ENCODE measurements around the gene C6orf47.

C6orf47 gene

DNA sequence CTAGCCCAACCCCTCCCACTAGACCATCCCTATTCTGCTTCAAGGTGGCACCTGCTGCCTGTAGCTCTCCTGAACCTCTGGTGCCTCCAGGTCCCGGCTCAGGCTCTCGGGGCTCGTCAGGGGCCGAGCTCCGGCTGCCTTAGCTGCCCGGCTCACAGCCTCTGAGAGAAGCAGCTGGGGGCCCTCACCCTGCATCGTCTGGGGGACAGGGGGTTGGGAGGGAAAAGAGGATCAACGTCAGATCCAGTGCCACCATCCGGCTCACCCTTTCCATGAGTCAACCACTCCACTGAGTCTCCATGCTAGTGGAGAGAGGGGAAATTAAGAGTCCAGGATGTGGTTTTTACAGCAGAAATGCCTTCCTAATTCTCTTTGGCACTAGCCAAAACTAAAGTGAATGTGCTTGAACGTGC lies 21.1 kb downstream of the C6orf47 start:
- H3K27ac ChIP-seq (ENCODE audit: low read length) = no peak overlapping the region
- H3K27me3 ChIP-seq (replicated peaks; ENCODE audit: insufficient read depth, low read length) = no peaks in the 10 kb centered on the region
- H3K4me3 ChIP-seq (ENCODE audit: low read length) = no peak overlapping the region
- H3K9me3 ChIP-seq (replicated peaks; ENCODE audit: insufficient read depth, low read length) = no peaks in the 10 kb centered on the region
- H3K9me2 ChIP-seq (replicated peaks; ENCODE audit: insufficient read depth, low read length) = no peaks in the 10 kb centered on the region
- peaks cover 34% of the 10 kb centered on the region for H3F3A ChIP-seq (ENCODE audit: insufficient read depth, low read length)
- no peak overlapping the region for H3K4me2 ChIP-seq (ENCODE audit: low read depth, low read length)
- no peak for DNase-seq
- H3K79me2 ChIP-seq (ENCODE audit: low read length) = no peaks in the 10 kb centered on the region
- no peak overlapping the region for H3K9ac ChIP-seq (ENCODE audit: low read length)
- H4K20me1 ChIP-seq (ENCODE audit: insufficient read depth, low read length) = no peaks in the 10 kb centered on the region
- no peaks in the 10 kb centered on the region for H3K4me1 ChIP-seq (ENCODE audit: low read length)
- H2AFZ ChIP-seq (ENCODE audit: low read length) = no peak overlapping the region
- TF ChIP-seq, protein P1, sequence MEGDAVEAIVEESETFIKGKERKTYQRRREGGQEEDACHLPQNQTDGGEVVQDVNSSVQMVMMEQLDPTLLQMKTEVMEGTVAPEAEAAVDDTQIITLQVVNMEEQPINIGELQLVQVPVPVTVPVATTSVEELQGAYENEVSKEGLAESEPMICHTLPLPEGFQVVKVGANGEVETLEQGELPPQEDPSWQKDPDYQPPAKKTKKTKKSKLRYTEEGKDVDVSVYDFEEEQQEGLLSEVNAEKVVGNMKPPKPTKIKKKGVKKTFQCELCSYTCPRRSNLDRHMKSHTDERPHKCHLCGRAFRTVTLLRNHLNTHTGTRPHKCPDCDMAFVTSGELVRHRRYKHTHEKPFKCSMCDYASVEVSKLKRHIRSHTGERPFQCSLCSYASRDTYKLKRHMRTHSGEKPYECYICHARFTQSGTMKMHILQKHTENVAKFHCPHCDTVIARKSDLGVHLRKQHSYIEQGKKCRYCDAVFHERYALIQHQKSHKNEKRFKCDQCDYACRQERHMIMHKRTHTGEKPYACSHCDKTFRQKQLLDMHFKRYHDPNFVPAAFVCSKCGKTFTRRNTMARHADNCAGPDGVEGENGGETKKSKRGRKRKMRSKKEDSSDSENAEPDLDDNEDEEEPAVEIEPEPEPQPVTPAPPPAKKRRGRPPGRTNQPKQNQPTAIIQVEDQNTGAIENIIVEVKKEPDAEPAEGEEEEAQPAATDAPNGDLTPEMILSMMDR (IDR thresholded peaks at IDR 0.05; ENCODE audit: low read length) = no peak
- TF ChIP-seq EZH2phosphoT487 (IDR thresholded peaks at IDR 0.05; ENCODE audit: low read length) (no peak), EZH2 (optimal IDR thresholded peaks at IDR 0.05; ENCODE audit: low read depth, low read length) (no peak)
- no peaks in the 10 kb centered on the region for H3K36me3 ChIP-seq (replicated peaks; ENCODE audit: insufficient read depth, low read length)

DNA sequence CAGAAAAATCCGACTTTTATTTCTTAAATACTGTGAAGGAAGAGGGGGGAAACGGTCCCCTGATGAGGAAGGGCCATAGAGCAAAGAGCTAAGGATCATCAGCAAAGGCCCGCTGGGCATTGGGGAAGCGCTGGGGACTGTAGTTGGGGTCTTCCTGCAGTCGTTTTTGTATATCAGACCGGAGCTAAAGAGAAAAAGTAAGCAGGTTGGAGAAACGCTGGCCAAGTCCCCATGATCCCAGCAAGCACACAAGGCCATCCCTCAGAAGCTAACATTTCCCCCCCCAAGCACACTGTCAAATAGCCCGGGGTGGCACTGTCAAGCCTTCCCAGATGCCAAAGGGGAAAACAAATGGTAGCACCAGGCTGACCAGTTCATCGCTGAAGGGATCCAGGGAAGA lies 21.5 kb downstream of the C6orf47 start:
- no peak overlapping the region for H2AFZ ChIP-seq (ENCODE audit: low read length)
- no peak overlapping the region for H3K4me2 ChIP-seq (ENCODE audit: low read depth, low read length)
- no peaks in the 10 kb centered on the region for H3K36me3 ChIP-seq (replicated peaks; ENCODE audit: insufficient read depth, low read length)
- H3K4me1 ChIP-seq (ENCODE audit: low read length) = no peaks in the 10 kb centered on the region
- H3K27me3 ChIP-seq (replicated peaks; ENCODE audit: insufficient read depth, low read length) = no peaks in the 10 kb centered on the region
- DNase-seq = no peak
- no peaks in the 10 kb centered on the region for H3K9me2 ChIP-seq (replicated peaks; ENCODE audit: insufficient read depth, low read length)
- H4K20me1 ChIP-seq (ENCODE audit: insufficient read depth, low read length) = no peaks in the 10 kb centered on the region
- H3K9ac ChIP-seq (ENCODE audit: low read length) = no peak overlapping the region
- H3K4me3 ChIP-seq (ENCODE audit: low read length) = no peak overlapping the region
- H3K9me3 ChIP-seq (replicated peaks; ENCODE audit: insufficient read depth, low read length) = no peaks in the 10 kb centered on the region
- no peak overlapping the region for H3K27ac ChIP-seq (ENCODE audit: low read length)
- no peaks in the 10 kb centered on the region for H3K79me2 ChIP-seq (ENCODE audit: low read length)
- no peak for TF ChIP-seq EZH2 (optimal IDR thresholded peaks at IDR 0.05; ENCODE audit: low read depth, low read length)
- TF ChIP-seq EZH2phosphoT487 (IDR thresholded peaks at IDR 0.05; ENCODE audit: low read length) = no peak
- TF ChIP-seq, protein P1 (IDR thresholded peaks at IDR 0.05; ENCODE audit: low read length) = no peak
- peaks cover 34% of the 10 kb centered on the region for H3F3A ChIP-seq (ENCODE audit: insufficient read depth, low read length)

DNA sequence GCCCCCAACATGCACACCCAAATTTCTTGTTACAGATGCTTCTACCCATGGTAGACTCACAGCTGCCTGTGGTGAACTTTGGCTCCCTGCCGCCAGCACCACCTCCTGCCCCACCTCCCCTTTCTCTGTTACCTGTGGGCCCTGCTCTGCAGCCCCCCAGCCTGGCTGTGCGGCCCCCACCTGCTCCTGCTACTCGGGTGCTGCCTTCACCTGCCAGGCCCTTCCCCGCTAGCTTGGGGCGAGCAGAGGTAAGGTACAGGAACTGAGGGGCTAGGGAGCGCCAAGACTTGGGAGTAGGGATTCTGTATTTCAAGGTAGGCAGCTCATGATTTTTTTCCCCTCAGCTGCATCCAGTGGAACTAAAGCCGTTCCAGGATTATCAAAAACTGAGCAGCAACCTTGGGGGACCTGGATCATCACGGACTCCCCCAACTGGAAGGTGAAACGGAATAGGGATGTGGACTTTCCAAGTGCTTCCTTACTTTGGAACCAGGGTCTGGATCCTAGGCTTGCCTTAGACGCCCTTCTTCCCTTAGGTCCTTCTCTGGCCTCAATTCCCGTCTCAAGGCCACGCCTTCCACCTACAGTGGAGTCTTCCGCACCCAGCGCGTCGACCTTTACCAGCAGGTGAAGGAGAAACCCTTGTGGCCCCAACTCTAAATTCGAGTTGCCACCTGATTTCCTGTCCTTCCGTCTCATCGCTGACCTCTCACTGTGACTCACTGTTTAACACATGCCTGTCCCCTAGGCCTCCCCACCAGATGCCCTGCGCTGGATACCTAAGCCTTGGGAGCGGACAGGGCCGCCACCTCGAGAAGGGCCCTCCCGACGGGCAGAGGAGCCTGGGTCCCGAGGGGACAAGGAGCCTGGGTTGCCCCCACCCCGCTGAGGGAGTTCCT lies 23.6 kb downstream of the C6orf47 start:
- H3K4me2 ChIP-seq (ENCODE audit: low read depth, low read length) = no peak overlapping the region

More for the DNA sequence above, 23.6 kb downstream of the C6orf47 start:
- Histone ChIP-seq H3K27ac (ENCODE audit: low read length) (no peak overlapping the region), H3K79me2 (ENCODE audit: low read length) (peaks cover 14% of the 10 kb centered on the region), H4K20me1 (ENCODE audit: insufficient read depth, low read length) (no peaks in the 10 kb centered on the region), H3K27me3 (replicated peaks; ENCODE audit: insufficient read depth, low read length) (no peaks in the 10 kb centered on the region), H3F3A (ENCODE audit: insufficient read depth, low read length) (peaks cover 34% of the 10 kb centered on the region), H3K4me3 (ENCODE audit: low read length) (no peak overlapping the region), H3K9ac (ENCODE audit: low read length) (no peak overlapping the region), H2AFZ (ENCODE audit: low read length) (no peak overlapping the region), H3K9me3 (replicated peaks; ENCODE audit: insufficient read depth, low read length) (no peaks in the 10 kb centered on the region), H3K36me3 (replicated peaks; ENCODE audit: insufficient read depth, low read length) (no peaks in the 10 kb centered on the region), H3K4me1 (ENCODE audit: low read length) (no peaks in the 10 kb centered on the region), H3K9me2 (replicated peaks; ENCODE audit: insufficient read depth, low read length) (no peaks in the 10 kb centered on the region)
- no peak for TF ChIP-seq EZH2phosphoT487 (IDR thresholded peaks at IDR 0.05; ENCODE audit: low read length)
- TF ChIP-seq, protein P1 (IDR thresholded peaks at IDR 0.05; ENCODE audit: low read length) = no peak
- TF ChIP-seq EZH2 (optimal IDR thresholded peaks at IDR 0.05; ENCODE audit: low read depth, low read length) = no peak
- no peak for DNase-seq

All from MM.1S (cell line).